Aorta (tissue), 5 donors: ENCODE data around the gene CXorf65. TPM values are rescaled to one million over a fixed set of nuclear protein-coding genes. Genes with fewer than 3 reads are reported as not detected.

ENCODE experiments used
- ATAC-seq: fragments of 200-7000 bp; cut with Tn5 transposase; one replicate; pipeline ENCODE4 v1.9.1; 2022; ENCODE audit warnings: moderate library complexity; ENCODE audit not compliant: low FRiP score
- DNase-seq, 2 donors: peaks; one replicate each; pipeline ENCODE4 v3.0.0-alpha.2; 2020
- H3K27ac ChIP-seq, 2 donors: one replicate each; pipeline ENCODE4 v1.5.1; 2013; ENCODE audit warnings: low read length in 2 of 2, mild to moderate bottlenecking in 2 of 2, moderate library complexity in 2 of 2, control low read depth in 1 of 2, inconsistent platforms in 1 of 2, low read depth in 1 of 2
- H3K27me3 ChIP-seq, 2 donors: one replicate each; pipeline ENCODE4 v1.6.1; 2013; ENCODE audit warnings: control low read depth in 1 of 2, low read length in 1 of 2, mild to moderate bottlenecking in 1 of 2, moderate library complexity in 1 of 2; ENCODE audit not compliant: insufficient read depth in 2 of 2, control insufficient read depth in 1 of 2
- H3K36me3 ChIP-seq, 2 donors: one replicate each; pipeline ENCODE4 v1.6.1; 2013; ENCODE audit warnings: control low read depth in 1 of 2, low read length in 1 of 2, mild to moderate bottlenecking in 1 of 2; ENCODE audit not compliant: insufficient read depth in 2 of 2, control insufficient read depth in 1 of 2
- H3K4me1 ChIP-seq, 2 donors: one replicate each; pipeline ENCODE4 v1.6.1; 2013; ENCODE audit warnings: low read length in 2 of 2, control low read depth in 1 of 2, mild to moderate bottlenecking in 1 of 2, moderate library complexity in 1 of 2; ENCODE audit not compliant: insufficient read depth in 2 of 2, control insufficient read depth in 1 of 2
- H3K4me3 ChIP-seq, 2 donors: one replicate each; pipeline ENCODE4 v1.5.1; 2013; ENCODE audit warnings: low read length in 2 of 2, control low read depth in 1 of 2, mild to moderate bottlenecking in 1 of 2
- H3K9me3 ChIP-seq: one replicate; pipeline ENCODE4 v1.6.1; 2013; ENCODE audit warnings: mild to moderate bottlenecking, low read length; ENCODE audit not compliant: control insufficient read depth
- WGBS, 2 donors: extraction: QIAGEN DNeasy Blood & Tissue Kit; methylation state at CpG; one replicate each; pipeline ENCODE4 v1.1.7; 2013; 5-methylcytosine and 5-hydroxymethylcytosine counted together
- intact Hi-C, 2 donors: fragments of 100-400 bp; cut with DNase I; formaldehyde crosslinking; loops; one replicate each; pipeline versions ENCODE4 v1.14.2 to v1.15.0; 2022
- polyA plus RNA-seq, 2 donors: library from polyadenylated mRNA; stranded (reverse); fragments of 200-250 nt; gene quantifications; one replicate each; pipeline ENCODE4 v1.2.3, GENCODE V29; 2013
- total RNA-seq, 2 donors: library from RNA; stranded (reverse); fragmentation: NEBNext Ultra II Directional; extraction: Animal tissue kit (Norgen Biotek cat#: 25700); gene quantifications; one replicate each; pipeline ENCODE4 v1.2.1, GENCODE V29; 2021
- donor health status: healthy with polysubstance abuse.
- donor health status: Bipolar disorder and iron deficiency.
- donor health status: DM: no; HTN: no; CAD: no.
- donor health status: DM: no; HTN: no; CAD: no.
- donor health status: DM: yes; HTN: yes; CAD: no.

CXorf65 gene
- total and polyA plus RNA-seq, 4 donors = 0.26 TPM; not detected in 3

- H3K4me1 ChIP-seq = no peaks in the 10 kb centered on the region
- H3K27ac ChIP-seq = no peak overlapping the region
- DNase-seq (no peak), ATAC-seq (no peak)
- no peak overlapping the region for H3K4me3 ChIP-seq
- WGBS, 2 donors = 84 to 85% methylated on average over 4 of the region's 4 CpGs
- no peaks in the 10 kb centered on the region for H3K27me3 ChIP-seq
- no peaks in the 10 kb centered on the region for H3K9me3 ChIP-seq
- intact Hi-C loops = no loop called here
- peaks cover 0 to 9% of the 10 kb centered on the region in 2 donors for H3K36me3 ChIP-seq
Measured at GRCh38 chrX:71131510-71131909, 25.0 kb upstream of the CXorf65 start.

GRCh38 chrX:71128915-71129765, 22.6 kb upstream of the CXorf65 start:
- Histone ChIP-seq H3K4me3 (no peak overlapping the region), H3K36me3 (peaks cover 0 to 8% of the 10 kb centered on the region in 2 donors), H3K4me1 (no peaks in the 10 kb centered on the region), H3K9me3 (no peaks in the 10 kb centered on the region), H3K27me3 (no peaks in the 10 kb centered on the region), H3K27ac (no peak overlapping the region)
- peak; percentile 62 for ATAC-seq
- peak; percentile 77 to 87 for DNase-seq
- intact Hi-C loops = no loop called here
- WGBS, 2 donors = 32 to 36% methylated on average over 18 of the region's 18 CpGs

- Histone ChIP-seq H3K9me3 (no peaks in the 10 kb centered on the region), H3K4me1 (no peaks in the 10 kb centered on the region), H3K27ac (no peak overlapping the region), H3K36me3 (peaks cover 0 to 8% of the 10 kb centered on the region in 2 donors), H3K27me3 (no peaks in the 10 kb centered on the region), H3K4me3 (no peak overlapping the region)
- DNase-seq = no peak
- intact Hi-C loops = no loop called here
- WGBS, 2 donors = 75 to 77% methylated on average over 12 of the region's 12 CpGs
- ATAC-seq = no peak
Measured at GRCh38 chrX:71128166-71128833, 21.8 kb upstream of the CXorf65 start.

GRCh38 chrX:71118985-71119535, 12.5 kb upstream of the CXorf65 start:
- ATAC-seq (peak; percentile 27), DNase-seq (no peak)
- Histone ChIP-seq H3K4me1 (no peaks in the 10 kb centered on the region), H3K4me3 (peak overlapping the region; percentile 37 to 79), H3K9me3 (no peaks in the 10 kb centered on the region), H3K27ac (no peak overlapping the region), H3K27me3 (no peaks in the 10 kb centered on the region), H3K36me3 (peaks cover 2 to 6% of the 10 kb centered on the region in 2 donors)
- WGBS, 2 donors = 0 to 25% methylated on average over 16 to 17 of the region's 17 CpGs
- intact Hi-C loops = no loop called here

GRCh38 chrX:71118032-71118984, 11.8 kb upstream of the CXorf65 start, which contains the start of gene MED12:
TSS of gene MED12 (plus strand) at chrX:71118596. CDS start at chrX:71118755, 159 bp downstream.
- Histone ChIP-seq H3K4me3 (peak within 1 kb of the TSS; percentile 37 to 79), H3K4me1 (no peaks in the 10 kb centered on the region), H3K36me3 (peaks cover 2 to 6% of the 10 kb centered on the region in 2 donors), H3K27ac (no peak within 1 kb of the TSS), H3K27me3 (no peaks in the 10 kb centered on the region), H3K9me3 (no peaks in the 10 kb centered on the region)
- intact Hi-C loops = no loop called here
- ATAC-seq (peak; percentile 93), DNase-seq (peak; percentile 88 to 93)
- WGBS, 2 donors = 1 to 28% methylated on average over 56 of the region's 56 CpGs

GRCh38 chrX:71117358-71117757, 10.8 kb upstream of the CXorf65 start:
- Histone ChIP-seq H3K4me1 (no peaks in the 10 kb centered on the region), H3K27ac (no peak overlapping the region), H3K9me3 (no peaks in the 10 kb centered on the region), H3K4me3 (no peak overlapping the region), H3K36me3 (peaks cover 0 to 6% of the 10 kb centered on the region in 2 donors), H3K27me3 (no peaks in the 10 kb centered on the region)
- no peak for ATAC-seq
- intact Hi-C loops = no loop called here
- WGBS, 2 donors = 79 to 80% methylated on average over 10 of the region's 10 CpGs
- DNase-seq = no peak

- Histone ChIP-seq H3K4me3 (no peak overlapping the region), H3K27ac (no peak overlapping the region), H3K27me3 (no peaks in the 10 kb centered on the region), H3K9me3 (no peaks in the 10 kb centered on the region), H3K36me3 (no peaks in the 10 kb centered on the region), H3K4me1 (no peaks in the 10 kb centered on the region)
- intact Hi-C loops = no loop called here
- ATAC-seq (no peak), DNase-seq (no peak)
- 50 to 62% methylated on average over 5 of the region's 5 CpGs for WGBS, 2 donors
Measured at GRCh38 chrX:71111921-71112431, 5.4 kb upstream of the CXorf65 start.
